SJCRH30 (cell line): ENCODE results near the gene MRPS25. TPM values are rescaled to one million over a fixed set of nuclear protein-coding genes. Genes with fewer than 3 reads are reported as not detected.
"Not testable (repeated sequence)": the region's sequence is repeated elsewhere in the genome, so short reads cannot be mapped to it uniquely, and the experiment has no call there.

Source experiments
- DNase-seq, 2 experiments: peaks; one replicate each; pipeline ENCODE4 v3.0.0-alpha.2; 2015 to 2020
- H3K27ac ChIP-seq: fragments of 250-450 bp; sonication (Bioruptor Pico); 2 replicates; pipeline ENCODE4 v1.5.1; 2020; ENCODE audit warnings: mild to moderate bottlenecking, moderate library complexity
- H3K27me3 ChIP-seq: fragments of 250-450 bp; sonication (Bioruptor Pico); 2 replicates; pipeline ENCODE4 v1.5.1; 2020; ENCODE audit warnings: mild to moderate bottlenecking, moderate library complexity
- H3K36me3 ChIP-seq: fragments of 250-450 bp; sonication (Bioruptor Pico); 2 replicates; pipeline ENCODE4 v1.5.1; 2020; ENCODE audit warnings: mild to moderate bottlenecking, moderate library complexity
- H3K4me1 ChIP-seq: fragments of 250-450 bp; sonication (Bioruptor Pico); 2 replicates; pipeline ENCODE4 v1.5.1; 2020; ENCODE audit warnings: mild to moderate bottlenecking, moderate library complexity
- H3K4me3 ChIP-seq: fragments of 250-450 bp; sonication (Bioruptor Pico); 2 replicates; pipeline ENCODE4 v1.5.1; 2020; ENCODE audit warnings: mild to moderate bottlenecking, moderate library complexity
- H3K9me3 ChIP-seq: fragments of 250-450 bp; sonication (Bioruptor Pico); replicated peaks from 2 replicates; pipeline ENCODE4 v1.5.1; 2020; ENCODE audit warnings: mild to moderate bottlenecking, moderate library complexity
- total RNA-seq: library from RNA; depleted of rRNA; stranded (reverse); fragments of >200 nt; shearing (Covaris generic); gene quantifications from 2 replicates; pipeline ENCODE4 v1.2.3, GENCODE V29; 2014; rRNA removed

Gene MRPS25
- total RNA-seq, 1 experiment from 2014 or later = 33.4 TPM

GRCh38 chr3:15009167-15009566 is 55.9 kb downstream of the MRPS25 start:
- Histone ChIP-seq H3K27ac (no peak overlapping the region), H3K36me3 (peaks cover 6% of the 10 kb centered on the region; the same call in 1 of the 2 replicates), H3K4me1 (no peaks in the 10 kb centered on the region), H3K27me3 (no peaks in the 10 kb centered on the region), H3K9me3 (no peaks in the 10 kb centered on the region), H3K4me3 (no peak overlapping the region)
- DNase-seq = no peak

- Histone ChIP-seq H3K9me3 (no peaks in the 10 kb centered on the region), H3K36me3 (peaks cover 9% of the 10 kb centered on the region; the same call in 1 of the 2 replicates), H3K4me3 (no peak overlapping the region), H3K27ac (no peak overlapping the region), H3K27me3 (no peaks in the 10 kb centered on the region), H3K4me1 (no peaks in the 10 kb centered on the region)
- DNase-seq = no peak
Measured at GRCh38 chr3:15007681-15008141, 57.4 kb downstream of the MRPS25 start.

GRCh38 chr3:14999182-14999581 is 65.9 kb downstream of the MRPS25 start:
- not testable (repeated sequence) for DNase-seq, H3K27me3 ChIP-seq, H3K4me3 ChIP-seq, H3K4me1 ChIP-seq, H3K36me3 ChIP-seq, H3K27ac ChIP-seq, H3K9me3 ChIP-seq

Other genes starting within 250 kb of the MRPS25 start
- not detected in 2 replicates for gene FGD5, start 246.4 kb downstream of the MRPS25 start, total RNA-seq
- gene NR2C2, start 117.7 kb downstream of the MRPS25 start, total RNA-seq = 27.0 and 27.2 TPM in 2 replicates
- gene RBSN, start 33.8 kb upstream of the MRPS25 start, total RNA-seq = 14.6 and 17.6 TPM in 2 replicates
- 33.8 and 35.8 TPM in 2 replicates for gene CAPN7, start 140.9 kb upstream of the MRPS25 start, total RNA-seq